Heart left ventricle (tissue), 13 donors: ENCODE results near the gene ZNF544.

Experiments used
- CTCF ChIP-seq, 12 donors: fragments of 200-600 bp; sonication (generic) in 4 of 12; IDR thresholded peaks; one replicate each; pipeline versions ENCODE4 v1.5.0 to v1.8.0; 2018 to 2022; ENCODE audit warnings: antibody characterized with exemption in 12 of 12, mild to moderate bottlenecking in 5 of 12
- POLR2A ChIP-seq, 2 donors: fragments of 450-650 bp; IDR thresholded peaks; one replicate each; pipeline ENCODE4 v1.6.1; 2017; ENCODE audit warnings: antibody characterized with exemption in 2 of 2, mild to moderate bottlenecking in 2 of 2, moderate library complexity in 2 of 2
- donor health status: ischemic (EF 13 %, LVEDD 7.1; RV severe dilation, severe dysfunction).
- donor health status: DM: no; HTN: yes; CAD: no.
- donor health status: DM: no; HTN: no; CAD: no.
- donor health status: ischemic (EF 25% LVEDD 6.9; RV normal size, moderate dysfunction).
- donor health status: ischemic (EF 25% LVEDD 5.7; RV mildly dilated, moderate dysfunction).
- donor health status: ischemic (EF 35%, LVEDD 5.7; RV mildly dilated, moderate dysfunction).
- donor health status: nonischemic (EF 11% LVEDD 7.7; RV severe dilation, severe dysfunction).
- donor health status: DM: yes; HTN: yes; CAD: no.
- donor health status: PGD.
- donor health status: ischemic (EF 29% LVEDD 5.4; RV normal size, mild dysfunction).
- donor health status: nonischemic (EF 23%, LVEDD 6.1; RV moderate dilation, normal function).

GRCh38 chr19:58204566-58204965, 24.1 kb upstream of the ZNF544 start:
- no peak for TF ChIP-seq POLR2A (IDR thresholded peaks at IDR 0.05)
- no peak for TF ChIP-seq CTCF (IDR thresholded peaks at IDR 0.05)
